ENCODE results near the gene CMTM1.

- TF ChIP-seq, protein P1, sequence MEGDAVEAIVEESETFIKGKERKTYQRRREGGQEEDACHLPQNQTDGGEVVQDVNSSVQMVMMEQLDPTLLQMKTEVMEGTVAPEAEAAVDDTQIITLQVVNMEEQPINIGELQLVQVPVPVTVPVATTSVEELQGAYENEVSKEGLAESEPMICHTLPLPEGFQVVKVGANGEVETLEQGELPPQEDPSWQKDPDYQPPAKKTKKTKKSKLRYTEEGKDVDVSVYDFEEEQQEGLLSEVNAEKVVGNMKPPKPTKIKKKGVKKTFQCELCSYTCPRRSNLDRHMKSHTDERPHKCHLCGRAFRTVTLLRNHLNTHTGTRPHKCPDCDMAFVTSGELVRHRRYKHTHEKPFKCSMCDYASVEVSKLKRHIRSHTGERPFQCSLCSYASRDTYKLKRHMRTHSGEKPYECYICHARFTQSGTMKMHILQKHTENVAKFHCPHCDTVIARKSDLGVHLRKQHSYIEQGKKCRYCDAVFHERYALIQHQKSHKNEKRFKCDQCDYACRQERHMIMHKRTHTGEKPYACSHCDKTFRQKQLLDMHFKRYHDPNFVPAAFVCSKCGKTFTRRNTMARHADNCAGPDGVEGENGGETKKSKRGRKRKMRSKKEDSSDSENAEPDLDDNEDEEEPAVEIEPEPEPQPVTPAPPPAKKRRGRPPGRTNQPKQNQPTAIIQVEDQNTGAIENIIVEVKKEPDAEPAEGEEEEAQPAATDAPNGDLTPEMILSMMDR (optimal IDR thresholded peaks at IDR 0.05 in 1 of 3, IDR thresholded peaks at IDR 0.05 in 1 of 3, conservative IDR thresholded peaks at IDR 0.05 in 1 of 3; ENCODE audit: extremely low read depth in 1 of 3, insufficient read depth in 2 of 3, low read length in 3 of 3), result no peak
- no peak for TF ChIP-seq EZH2 (IDR thresholded peaks at IDR 0.05; ENCODE audit: low read length)
These were observed 19.4 kb downstream of the CMTM1 start for GRCh38 chr16:66585481-66586239.
